ENCODE results near the gene GLI3.

The GLI3 gene

DNA sequence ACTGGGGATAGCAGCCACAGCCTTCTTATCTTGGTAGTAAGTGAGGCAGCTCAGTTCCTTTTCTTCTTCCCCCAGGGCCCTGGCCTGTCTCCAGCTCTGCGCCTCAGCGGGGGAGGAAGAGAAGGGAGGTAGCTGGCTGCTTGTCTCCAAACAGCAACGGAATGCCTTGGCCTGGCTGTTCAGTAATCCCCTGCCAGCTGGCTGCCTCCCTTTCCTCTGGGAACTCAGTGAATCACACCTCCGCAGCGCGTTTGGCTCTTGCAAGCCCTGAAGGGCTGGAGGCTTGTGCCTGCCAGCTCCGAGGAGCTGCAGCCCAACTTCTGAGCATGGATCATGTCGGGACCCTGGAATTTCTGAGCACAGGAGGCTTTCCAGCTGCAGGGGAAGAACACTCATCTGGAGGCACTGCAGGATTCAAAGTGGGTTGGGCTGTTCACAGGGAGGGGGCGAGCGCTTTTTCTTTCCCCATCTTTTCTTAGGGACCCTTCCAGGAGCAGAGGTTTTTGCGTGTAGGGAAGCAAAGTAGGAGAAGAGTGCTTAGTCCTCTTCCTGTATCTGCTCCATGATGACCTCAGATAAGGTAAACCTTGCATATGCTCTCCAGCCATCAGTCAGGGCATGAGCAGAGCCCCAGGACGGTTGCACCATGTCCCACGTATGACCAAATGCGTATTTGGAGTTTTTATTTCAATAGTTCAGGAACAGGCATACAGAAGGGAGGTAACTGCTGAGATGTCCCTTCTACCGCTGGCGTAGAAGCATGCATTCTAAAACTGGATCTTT lies 280.9 kb downstream of the GLI3 start:
- no peaks in the 10 kb centered on the region for H3K4me1 Mint-ChIP-seq
- ATAC-seq: no peak
- H3K9me3 Mint-ChIP-seq: no peaks in the 10 kb centered on the region

DNA sequence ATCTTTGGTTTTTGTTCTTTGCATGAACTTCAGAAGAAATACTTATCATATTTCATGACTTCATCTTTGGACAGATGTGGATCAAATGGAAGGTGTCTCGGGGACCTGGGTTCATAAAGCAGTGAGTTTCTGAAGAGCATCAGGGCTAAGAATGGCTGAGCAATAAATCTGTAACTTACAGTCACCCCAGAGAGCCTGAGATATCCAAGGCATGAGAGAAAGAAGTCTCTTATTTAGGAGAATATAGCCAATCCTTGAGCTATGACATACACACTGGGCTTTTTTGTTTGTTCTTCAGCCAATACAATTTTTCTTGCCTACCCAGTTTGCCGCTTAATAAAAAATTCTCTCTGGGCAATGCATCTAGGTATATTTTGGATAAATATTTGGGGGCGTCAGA lies 281.6 kb downstream of the GLI3 start:
- Mint-ChIP-seq H3K27ac (no peak overlapping the region), H3K9me3 (no peaks in the 10 kb centered on the region), H3K36me3 (no peaks in the 10 kb centered on the region), H3K4me1 (no peaks in the 10 kb centered on the region), H3K4me3 (no peak overlapping the region)
- no peak for DNase-seq (ENCODE audit: low spot score in 2 of 2)
- no peak for ATAC-seq

More for the DNA sequence above, 280.9 kb downstream of the GLI3 start:
- Mint-ChIP-seq H3K36me3 (no peaks in the 10 kb centered on the region), H3K27ac (no peak overlapping the region), H3K4me3 (no peak overlapping the region)
- DNase-seq (ENCODE audit: low spot score in 2 of 2): no peak

DNA sequence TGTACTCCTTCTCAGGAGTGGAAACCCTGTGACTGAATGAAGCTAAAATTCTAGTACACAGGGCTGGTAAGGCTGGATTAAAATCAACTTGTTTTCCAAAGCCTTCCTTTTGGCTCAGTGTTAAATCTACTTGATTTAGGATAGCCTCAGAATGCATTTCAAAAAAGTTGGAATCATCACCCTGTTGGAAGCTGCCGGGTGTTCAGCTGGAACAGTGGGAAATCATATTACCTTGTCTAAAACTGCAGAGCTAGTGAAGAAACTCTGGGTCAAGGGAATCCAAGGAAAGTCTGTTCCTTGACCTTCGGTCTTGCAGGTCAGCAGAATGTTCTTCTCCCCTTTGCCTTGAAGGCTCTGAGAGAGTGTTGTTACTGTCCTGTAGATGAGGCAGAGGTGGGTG lies 282.0 kb downstream of the GLI3 start:
- Mint-ChIP-seq H3K4me1 (no peaks in the 10 kb centered on the region), H3K36me3 (no peaks in the 10 kb centered on the region), H3K9me3 (no peaks in the 10 kb centered on the region), H3K4me3 (no peak overlapping the region), H3K27ac (no peak overlapping the region)
- ATAC-seq: no peak
- DNase-seq (ENCODE audit: low spot score in 2 of 2): no peak

DNA sequence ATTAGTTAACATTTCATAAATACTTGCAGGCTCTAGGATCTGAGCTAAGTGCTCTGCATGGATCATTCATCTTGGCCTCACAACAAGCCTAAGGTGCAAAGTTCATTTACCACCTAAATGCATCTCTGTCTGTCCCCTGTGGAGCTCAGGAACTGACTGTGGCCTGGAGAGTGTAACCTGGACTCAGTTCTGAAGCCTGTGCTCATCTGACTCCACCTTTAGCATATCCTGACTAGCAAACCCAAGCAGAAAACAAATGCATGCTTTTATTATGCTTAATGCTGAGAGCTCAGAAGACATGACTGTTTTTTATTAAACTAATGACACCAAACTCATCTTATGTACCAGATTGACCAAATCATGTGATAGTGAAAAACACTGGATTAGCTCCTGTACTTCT lies 288.5 kb downstream of the GLI3 start:
- Mint-ChIP-seq H3K9me3 (no peaks in the 10 kb centered on the region), H3K4me3 (no peak overlapping the region), H3K36me3 (no peaks in the 10 kb centered on the region), H3K4me1 (peaks cover 5% of the 10 kb centered on the region), H3K27ac (no peak overlapping the region)
- DNase-seq (ENCODE audit: low spot score in 2 of 2) (no peak), ATAC-seq (no peak)

DNA sequence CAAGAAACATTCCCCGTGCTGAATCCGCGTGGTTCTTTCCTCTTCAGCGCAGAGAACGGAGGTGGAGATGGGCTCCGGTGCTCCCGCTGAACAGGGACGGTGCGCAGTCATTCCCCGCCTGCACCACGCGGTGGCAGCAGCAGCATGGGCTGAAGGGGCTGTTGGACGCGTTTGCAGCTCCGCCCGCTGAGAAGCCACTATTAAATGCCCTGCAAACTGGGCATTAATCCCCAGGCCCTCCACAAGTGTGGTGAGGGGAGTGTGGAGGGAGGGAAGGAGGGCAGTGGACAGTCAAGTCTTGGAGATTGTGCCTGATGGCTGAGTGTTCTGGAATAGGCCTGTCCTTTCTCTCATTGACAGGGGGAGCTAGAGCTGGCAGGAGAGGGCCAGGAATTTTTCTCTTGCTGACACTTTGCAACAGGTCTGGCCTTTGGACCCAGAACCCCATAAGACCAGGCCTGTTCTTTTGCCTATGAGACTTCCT lies 293.9 kb downstream of the GLI3 start:
- DNase-seq (ENCODE audit: low spot score in 2 of 2) (peak; percentile 72 to 85), ATAC-seq (peak; percentile 80)
- no peaks in the 10 kb centered on the region for H3K36me3 Mint-ChIP-seq
- H3K4me1 Mint-ChIP-seq: peaks cover 29% of the 10 kb centered on the region
- no peaks in the 10 kb centered on the region for H3K9me3 Mint-ChIP-seq
- no peak overlapping the region for H3K27ac Mint-ChIP-seq
- no peak overlapping the region for H3K4me3 Mint-ChIP-seq

DNA sequence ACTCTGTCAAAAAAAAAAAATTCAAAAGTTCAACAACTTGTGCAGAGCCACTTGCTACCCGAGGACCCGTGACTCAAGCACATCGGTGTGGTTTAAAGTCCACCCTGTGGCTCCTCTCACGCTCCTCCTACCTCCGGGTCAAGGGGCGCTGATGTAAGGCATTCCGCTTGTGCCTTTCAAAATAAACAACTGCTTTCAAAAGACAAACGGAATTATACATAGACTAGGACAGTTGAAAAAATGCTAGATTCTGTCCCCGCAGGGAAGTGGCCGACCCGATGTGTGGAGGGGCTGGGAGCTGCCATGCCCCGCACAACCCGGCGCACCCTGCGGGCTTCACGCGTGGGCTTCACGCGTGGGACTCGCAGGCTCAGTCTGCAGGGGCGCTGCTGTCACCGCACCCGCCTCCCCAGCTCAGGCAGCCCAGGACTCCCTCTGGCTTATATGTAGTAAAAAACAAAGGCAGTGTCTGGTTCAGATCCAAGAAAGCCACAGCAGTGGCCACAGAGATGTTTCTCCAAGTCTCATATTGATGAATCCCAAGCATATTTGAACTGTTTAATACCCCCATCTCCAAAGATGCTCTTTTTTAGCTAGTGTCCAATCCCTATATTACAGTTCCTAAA lies 294.4 kb downstream of the GLI3 start:
- DNase-seq (ENCODE audit: low spot score in 2 of 2): peak in 1 of 2 donors; percentile 48
- H3K9me3 Mint-ChIP-seq: no peaks in the 10 kb centered on the region
- peak; percentile 2 for ATAC-seq
- H3K4me3 Mint-ChIP-seq: no peak overlapping the region
- no peak overlapping the region for H3K27ac Mint-ChIP-seq
- peaks cover 29% of the 10 kb centered on the region for H3K4me1 Mint-ChIP-seq
- no peaks in the 10 kb centered on the region for H3K36me3 Mint-ChIP-seq

DNA sequence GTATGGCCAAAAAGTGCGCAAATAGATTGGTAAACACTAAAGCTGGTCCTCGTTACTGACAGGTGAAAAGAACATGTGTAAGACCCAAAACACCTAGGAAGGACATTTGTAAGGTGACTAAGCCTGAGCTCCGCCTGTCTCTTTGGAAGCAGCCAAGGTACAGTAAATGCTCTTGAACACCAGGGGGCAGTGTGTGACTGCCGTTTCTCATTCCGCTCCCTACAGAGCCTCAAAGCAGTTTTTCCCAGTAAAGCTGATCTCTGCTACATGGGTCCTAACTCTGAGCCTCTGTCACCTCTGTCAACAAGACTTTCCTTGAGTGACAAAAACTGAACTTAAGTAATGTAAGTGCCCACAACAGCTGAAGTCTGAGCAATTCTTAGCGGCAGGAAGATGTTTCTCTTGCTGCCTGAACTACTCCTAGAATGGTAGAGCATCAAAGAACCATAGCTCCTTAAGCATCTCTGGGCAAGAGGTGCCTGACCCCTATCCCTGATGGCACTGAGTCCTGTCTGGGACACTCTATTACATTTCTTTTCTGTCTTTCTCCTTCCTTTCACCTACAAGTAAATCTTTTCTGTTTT lies 296.2 kb downstream of the GLI3 start:
- ATAC-seq (peak; percentile 79), DNase-seq (ENCODE audit: low spot score in 2 of 2) (peak; percentile 36 to 67)
- peaks cover 29% of the 10 kb centered on the region for H3K4me1 Mint-ChIP-seq
- no peaks in the 10 kb centered on the region for H3K36me3 Mint-ChIP-seq
- H3K27ac Mint-ChIP-seq: no peak overlapping the region
- no peaks in the 10 kb centered on the region for H3K9me3 Mint-ChIP-seq
- H3K4me3 Mint-ChIP-seq: no peak overlapping the region

DNA sequence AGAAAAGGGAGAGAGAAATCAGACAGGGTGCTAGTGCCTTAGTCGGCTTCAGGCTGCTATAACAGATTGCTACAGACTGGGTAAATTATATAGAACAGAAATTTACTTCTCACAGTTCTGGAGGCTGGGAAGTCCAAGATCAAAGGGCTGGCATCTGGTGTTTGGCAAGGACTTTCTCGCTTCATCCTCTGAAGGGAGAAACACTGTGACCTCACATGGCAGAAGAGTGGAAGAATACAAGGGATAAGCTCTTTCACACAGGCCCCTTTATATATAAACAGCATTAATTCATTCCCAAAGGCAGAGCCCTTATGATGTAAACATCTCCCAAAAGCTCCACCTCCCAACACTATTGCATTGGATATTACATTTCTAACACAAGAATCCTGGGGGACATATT lies 298.6 kb downstream of the GLI3 start:
- Mint-ChIP-seq H3K27ac (no peak overlapping the region), H3K4me1 (peaks cover 22% of the 10 kb centered on the region), H3K36me3 (no peaks in the 10 kb centered on the region), H3K9me3 (no peaks in the 10 kb centered on the region), H3K4me3 (no peak overlapping the region)
- ATAC-seq: no peak
- no peak for DNase-seq (ENCODE audit: low spot score in 2 of 2)

DNA sequence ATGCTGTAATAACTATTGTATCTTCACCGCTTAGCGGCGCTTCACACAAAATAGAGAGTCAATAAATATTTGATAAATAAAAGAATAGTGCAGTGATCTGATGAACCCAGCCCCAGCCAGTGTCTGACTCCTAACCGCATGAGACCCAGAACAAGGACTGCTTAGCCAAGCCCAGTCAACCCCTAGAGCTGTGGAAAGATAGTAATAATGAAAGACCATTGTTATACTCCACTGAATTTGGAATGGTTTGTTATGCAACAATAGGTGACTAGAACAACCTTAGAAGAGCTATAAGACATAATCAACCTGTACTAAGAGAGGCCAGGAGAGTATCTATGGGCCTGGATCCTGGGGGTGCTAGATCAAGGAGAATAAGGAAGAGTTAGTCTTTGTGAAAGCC lies 303.6 kb downstream of the GLI3 start:
- no peak overlapping the region for H3K4me3 Mint-ChIP-seq
- DNase-seq (ENCODE audit: low spot score in 2 of 2) (no peak), ATAC-seq (no peak)
- H3K4me1 Mint-ChIP-seq: peaks cover 10% of the 10 kb centered on the region
- no peaks in the 10 kb centered on the region for H3K9me3 Mint-ChIP-seq
- no peaks in the 10 kb centered on the region for H3K36me3 Mint-ChIP-seq
- H3K27ac Mint-ChIP-seq: no peak overlapping the region

DNA sequence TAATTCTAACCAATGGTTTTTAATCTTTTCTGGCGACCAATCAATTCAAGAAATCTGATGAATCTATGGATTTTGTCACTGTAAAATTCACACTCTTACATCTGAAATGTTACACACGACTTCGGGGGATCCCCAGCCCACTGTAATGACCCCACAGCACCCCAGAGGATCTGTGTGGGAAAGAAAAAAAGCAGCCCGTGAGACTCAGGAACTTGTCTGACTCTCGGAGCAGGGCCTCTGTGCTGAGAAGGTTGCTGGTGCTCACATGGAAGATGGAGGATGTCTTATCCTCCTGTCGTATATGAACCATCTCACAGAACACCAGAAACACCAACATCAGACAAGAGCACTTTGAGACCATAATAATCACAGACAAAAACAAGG lies 305.8 kb downstream of the GLI3 start:
- Mint-ChIP-seq H3K36me3 (no peaks in the 10 kb centered on the region), H3K4me1 (peaks cover 18% of the 10 kb centered on the region), H3K4me3 (no peak overlapping the region), H3K9me3 (no peaks in the 10 kb centered on the region), H3K27ac (no peak overlapping the region)
- ATAC-seq: no peak
- DNase-seq (ENCODE audit: low spot score in 2 of 2): no peak

DNA sequence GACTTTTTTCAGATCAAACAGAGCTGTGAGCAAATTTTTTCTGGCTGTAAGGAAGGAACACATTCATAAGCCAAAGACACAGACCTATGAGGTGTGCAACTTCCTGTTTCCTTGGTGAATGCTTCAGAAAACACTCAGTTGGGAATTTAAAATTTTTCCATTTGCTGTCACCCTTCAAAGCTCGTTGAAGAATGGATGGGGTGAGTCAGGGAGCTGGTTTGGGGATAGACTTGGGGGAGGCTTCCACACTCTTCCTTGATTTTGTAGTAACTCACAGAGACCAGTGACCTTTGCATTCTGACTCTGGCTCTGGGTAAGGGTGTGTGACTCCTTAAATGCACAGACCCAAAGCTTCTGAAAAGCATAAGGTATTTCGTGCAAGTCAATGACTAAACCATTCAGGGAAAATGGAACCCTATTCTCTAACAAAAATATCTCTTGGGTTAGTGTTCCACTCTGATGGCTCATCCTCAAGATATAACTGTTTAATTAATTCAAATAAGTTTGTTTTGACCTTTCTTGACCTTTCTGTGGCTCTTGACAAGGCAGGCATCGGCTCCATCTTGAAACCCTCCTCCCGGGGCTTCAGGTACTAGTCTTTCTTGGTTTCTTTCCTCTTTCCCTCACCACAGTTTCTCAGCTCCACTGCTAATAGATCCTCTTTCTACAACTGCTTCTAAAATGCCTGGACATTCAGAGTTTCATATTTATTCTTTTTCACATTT lies 306.3 kb downstream of the GLI3 start:
- ATAC-seq (no peak), DNase-seq (ENCODE audit: low spot score in 2 of 2) (no peak)
- Mint-ChIP-seq H3K27ac (no peak overlapping the region), H3K9me3 (no peaks in the 10 kb centered on the region), H3K4me3 (no peak overlapping the region), H3K36me3 (no peaks in the 10 kb centered on the region), H3K4me1 (peaks cover 18% of the 10 kb centered on the region)

DNA sequence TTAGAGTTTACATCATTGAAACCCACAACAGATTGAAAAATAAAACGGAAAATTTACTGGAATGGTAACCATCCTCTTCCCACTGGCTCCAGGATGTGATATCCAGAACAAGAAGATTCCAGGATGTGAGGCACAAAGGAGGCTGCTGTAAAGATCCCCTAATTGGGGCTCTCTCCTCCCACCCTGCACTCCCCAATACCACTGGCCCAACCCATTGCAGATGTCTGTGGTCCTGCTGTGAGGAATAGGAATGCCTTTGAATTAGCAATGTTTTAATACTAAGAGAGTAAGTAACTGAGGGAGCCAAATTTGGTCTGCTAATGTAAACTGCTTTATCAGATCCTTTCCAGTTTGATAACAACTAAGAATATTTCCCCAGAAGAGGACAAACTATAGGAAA lies 308.2 kb downstream of the GLI3 start:
- Mint-ChIP-seq H3K4me1 (peaks cover 18% of the 10 kb centered on the region), H3K4me3 (no peak overlapping the region), H3K36me3 (no peaks in the 10 kb centered on the region), H3K9me3 (no peaks in the 10 kb centered on the region), H3K27ac (no peak overlapping the region)
- ATAC-seq: no peak
- no peak for DNase-seq (ENCODE audit: low spot score in 2 of 2)

DNA sequence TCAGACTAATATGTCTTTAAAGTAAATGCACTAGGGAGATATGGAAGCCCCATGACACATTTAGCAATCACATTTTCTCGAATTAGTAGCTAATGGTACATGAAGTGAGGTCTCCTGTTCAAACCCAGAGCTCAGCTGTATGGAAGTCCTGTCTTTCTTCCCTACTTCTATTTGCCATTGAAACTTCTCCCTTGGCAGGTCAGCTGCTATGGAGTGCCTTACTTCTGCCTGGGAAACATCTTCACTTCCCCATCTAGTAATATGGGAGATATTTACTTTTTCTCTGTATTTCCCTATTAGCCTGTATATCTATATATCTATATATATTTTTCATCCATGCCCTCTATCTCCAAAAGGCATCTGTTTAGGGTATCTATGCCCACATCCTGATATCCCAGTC lies 308.8 kb downstream of the GLI3 start:
- H3K27ac Mint-ChIP-seq: no peak overlapping the region
- H3K4me3 Mint-ChIP-seq: no peak overlapping the region
- no peaks in the 10 kb centered on the region for H3K9me3 Mint-ChIP-seq
- DNase-seq (ENCODE audit: low spot score in 2 of 2): no peak
- peaks cover 18% of the 10 kb centered on the region for H3K4me1 Mint-ChIP-seq
- no peak for ATAC-seq
- no peaks in the 10 kb centered on the region for H3K36me3 Mint-ChIP-seq

DNA sequence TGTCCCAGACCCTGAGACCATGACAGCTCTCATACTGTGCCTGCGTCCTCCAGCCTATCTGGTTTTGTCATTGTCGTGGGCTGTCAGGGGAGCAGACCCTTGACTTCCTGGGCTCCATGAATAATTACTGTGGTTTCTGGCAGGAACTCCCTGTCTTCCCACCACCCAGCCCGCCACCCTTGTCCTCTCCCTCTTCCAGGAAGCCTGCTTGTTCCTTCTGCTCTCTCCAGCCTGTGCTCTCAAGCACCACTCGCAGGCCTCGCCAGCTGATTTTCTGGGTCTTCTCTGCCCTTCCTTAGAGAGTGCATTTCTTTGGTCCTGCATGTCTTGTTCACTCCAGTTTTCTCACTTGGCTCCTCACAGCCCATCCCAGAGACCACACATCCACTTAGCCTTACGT lies 309.6 kb downstream of the GLI3 start:
- Mint-ChIP-seq H3K4me1 (peaks cover 18% of the 10 kb centered on the region), H3K27ac (peak overlapping the region; percentile 80), H3K36me3 (no peaks in the 10 kb centered on the region), H3K4me3 (no peak overlapping the region), H3K9me3 (no peaks in the 10 kb centered on the region)
- DNase-seq (ENCODE audit: low spot score in 2 of 2) (no peak), ATAC-seq (no peak)

DNA sequence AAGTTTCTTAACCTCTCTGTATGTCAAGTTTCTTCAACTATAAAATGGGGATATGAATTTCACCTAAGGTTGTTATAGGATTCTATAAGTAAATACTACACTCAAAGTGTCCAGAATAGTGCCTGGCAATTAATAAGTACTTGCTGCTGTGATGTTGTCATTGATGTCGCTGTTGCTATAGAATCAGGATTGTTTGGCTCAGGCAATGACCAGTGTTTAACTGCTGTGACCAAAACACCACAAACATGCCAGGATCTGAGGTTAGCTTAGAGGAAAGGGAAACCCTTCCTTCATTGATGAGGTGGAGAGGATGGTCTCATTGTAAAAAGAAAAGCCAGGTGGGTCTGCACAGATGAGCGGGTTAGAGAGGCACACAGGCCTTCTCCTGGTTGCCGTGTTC lies 311.1 kb downstream of the GLI3 start:
- Mint-ChIP-seq H3K9me3 (no peaks in the 10 kb centered on the region), H3K4me3 (no peak overlapping the region), H3K27ac (no peak overlapping the region), H3K36me3 (no peaks in the 10 kb centered on the region), H3K4me1 (peaks cover 14% of the 10 kb centered on the region)
- no peak for ATAC-seq
- no peak for DNase-seq (ENCODE audit: low spot score in 2 of 2)
